Measurements from ENCODE around the gene LRTM2.

LRTM2 gene

DNA sequence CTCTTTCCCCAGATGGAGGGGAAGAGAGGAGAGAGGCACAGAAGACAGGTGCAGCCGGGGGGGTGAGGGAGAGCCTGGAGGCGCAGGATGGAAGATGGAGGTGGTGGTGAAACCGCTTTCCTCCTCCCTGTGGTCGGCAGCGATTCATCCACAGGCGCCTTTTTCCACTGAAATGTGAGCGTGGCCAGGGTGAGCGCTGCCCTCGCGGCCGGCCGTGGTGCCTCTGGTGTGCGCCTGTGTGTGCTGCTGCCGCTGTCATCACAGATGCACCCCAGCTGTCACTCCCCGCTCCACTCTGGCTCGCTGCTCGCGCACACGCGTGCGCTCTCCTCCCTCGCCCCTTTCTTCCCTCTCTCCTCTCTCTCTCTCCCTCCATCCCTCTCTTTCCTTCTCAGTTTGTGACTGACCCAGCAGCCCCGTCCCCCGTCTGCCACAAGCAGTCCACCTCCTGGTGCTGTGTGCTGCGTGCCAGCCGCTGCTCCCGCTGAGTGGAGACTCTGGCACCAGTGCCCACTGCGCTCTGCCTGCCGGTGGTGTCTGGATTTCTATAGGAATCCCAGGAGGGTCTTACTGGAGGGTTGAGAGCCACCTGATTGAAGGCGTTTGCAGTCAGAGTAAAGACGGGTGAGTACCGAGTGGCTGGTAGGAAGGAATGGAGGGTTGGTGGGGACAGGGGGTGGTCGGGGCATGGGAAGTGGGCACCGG is at the start of gene LRTM2:
LRTM2 (plus strand) TSS at position 375 of the 705 bp plus-strand sequence. CDS start 7,584 bp downstream, outside the sequence.
- no peak within 1 kb of the TSS for H3K27ac ChIP-seq
- TF ChIP-seq ZFX (IDR thresholded peaks at IDR 0.05; ENCODE audit: borderline replicate concordance) = no peak
- TF ChIP-seq, protein P1, sequence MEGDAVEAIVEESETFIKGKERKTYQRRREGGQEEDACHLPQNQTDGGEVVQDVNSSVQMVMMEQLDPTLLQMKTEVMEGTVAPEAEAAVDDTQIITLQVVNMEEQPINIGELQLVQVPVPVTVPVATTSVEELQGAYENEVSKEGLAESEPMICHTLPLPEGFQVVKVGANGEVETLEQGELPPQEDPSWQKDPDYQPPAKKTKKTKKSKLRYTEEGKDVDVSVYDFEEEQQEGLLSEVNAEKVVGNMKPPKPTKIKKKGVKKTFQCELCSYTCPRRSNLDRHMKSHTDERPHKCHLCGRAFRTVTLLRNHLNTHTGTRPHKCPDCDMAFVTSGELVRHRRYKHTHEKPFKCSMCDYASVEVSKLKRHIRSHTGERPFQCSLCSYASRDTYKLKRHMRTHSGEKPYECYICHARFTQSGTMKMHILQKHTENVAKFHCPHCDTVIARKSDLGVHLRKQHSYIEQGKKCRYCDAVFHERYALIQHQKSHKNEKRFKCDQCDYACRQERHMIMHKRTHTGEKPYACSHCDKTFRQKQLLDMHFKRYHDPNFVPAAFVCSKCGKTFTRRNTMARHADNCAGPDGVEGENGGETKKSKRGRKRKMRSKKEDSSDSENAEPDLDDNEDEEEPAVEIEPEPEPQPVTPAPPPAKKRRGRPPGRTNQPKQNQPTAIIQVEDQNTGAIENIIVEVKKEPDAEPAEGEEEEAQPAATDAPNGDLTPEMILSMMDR (IDR thresholded peaks at IDR 0.05) = no peak

DNA sequence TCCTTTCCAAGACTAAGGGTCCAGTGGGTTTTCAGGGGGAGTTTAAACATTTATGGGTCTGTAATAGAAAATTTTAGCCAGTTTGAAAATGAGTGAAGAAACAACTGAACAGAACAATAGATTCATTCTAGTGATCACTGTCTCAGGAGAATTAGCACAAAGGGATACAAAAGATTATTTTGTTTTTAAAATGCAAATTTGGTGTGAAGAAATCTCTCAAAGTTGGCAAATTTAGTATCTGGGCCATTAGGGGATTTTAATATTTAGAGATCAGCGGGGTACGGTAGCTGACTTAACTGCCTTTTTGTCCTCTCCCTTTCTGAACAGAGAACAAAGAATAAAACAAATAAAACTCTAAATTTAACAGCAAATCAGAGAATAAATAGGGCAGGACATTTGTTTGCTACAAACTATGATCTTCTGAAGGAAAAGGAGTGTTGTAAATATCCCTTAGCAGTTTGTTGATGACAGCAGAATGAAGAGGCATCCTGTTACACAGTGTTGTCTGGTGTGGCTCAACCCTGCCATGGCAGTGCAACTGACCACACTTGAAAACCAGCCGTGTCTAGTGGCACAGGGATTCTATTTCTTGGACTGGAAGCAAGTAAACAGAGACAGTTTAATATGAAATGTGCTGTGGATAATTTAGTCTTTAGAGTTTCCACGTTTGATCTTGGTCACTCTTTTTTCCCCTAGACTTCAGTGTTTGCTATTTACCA is 46.3 kb upstream of the LRTM2 start:
- no peak for TF ChIP-seq ZFX (IDR thresholded peaks at IDR 0.05; ENCODE audit: borderline replicate concordance)
- TF ChIP-seq, protein P1 (IDR thresholded peaks at IDR 0.05) = no peak
- H3K27ac ChIP-seq = no peak overlapping the region

DNA sequence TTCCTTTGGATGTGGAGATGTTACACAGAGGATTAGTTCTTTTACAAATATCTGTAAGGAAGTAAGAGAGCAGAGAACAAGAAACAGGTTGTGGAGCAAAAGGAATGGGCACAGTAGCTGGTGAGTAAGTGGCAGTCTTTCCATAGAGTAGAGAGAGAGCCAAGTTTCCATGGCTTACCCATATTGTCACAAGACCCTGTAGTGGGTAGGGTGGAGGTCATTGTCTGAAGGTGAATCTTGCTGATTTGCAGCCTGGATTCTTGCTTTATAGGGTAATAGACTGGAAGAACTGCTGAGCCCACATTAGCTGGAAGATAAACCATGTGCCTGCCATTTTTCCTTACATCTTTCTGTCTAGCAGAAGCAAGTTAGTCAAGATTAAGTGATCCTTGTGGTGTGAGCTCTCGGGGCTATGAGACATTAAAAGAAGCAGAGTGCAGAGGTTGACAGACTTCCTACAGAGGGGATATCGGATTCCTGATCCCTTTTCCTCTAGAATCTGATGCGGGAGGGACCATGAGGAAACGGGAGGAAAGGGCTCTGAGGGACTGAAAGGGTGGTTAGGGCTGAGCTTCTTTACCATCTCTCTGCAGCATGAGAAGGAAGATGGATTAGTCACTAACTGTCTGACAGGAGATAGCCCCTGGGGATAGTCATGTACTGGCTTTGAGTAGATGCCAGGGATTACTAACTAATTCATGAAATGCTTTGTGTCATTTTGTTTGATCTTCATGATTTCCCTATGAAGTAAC is 44.0 kb upstream of the LRTM2 start:
- no peak for TF ChIP-seq ZFX (IDR thresholded peaks at IDR 0.05; ENCODE audit: borderline replicate concordance)
- TF ChIP-seq, protein P1 (IDR thresholded peaks at IDR 0.05) = no peak
- no peak overlapping the region for H3K27ac ChIP-seq

DNA sequence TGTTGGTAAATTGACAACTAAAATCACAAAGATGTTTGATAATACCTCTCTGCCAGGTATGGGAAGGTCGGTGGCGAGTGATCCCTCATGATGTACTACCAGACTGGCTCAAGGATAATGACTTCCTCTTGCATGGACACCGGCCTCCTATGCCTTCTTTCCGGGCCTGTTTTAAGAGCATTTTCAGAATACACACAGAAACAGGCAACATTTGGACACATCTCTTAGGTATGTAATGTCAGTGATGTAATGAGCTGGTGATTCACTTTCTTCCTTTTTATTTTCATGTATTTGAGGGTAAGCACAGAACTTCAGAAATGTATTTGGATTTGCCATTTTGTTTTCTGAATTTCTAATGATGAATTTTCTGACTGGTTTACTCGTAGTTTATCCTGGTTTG is 42.6 kb upstream of the LRTM2 start:
- TF ChIP-seq, protein P1 (IDR thresholded peaks at IDR 0.05) = no peak
- no peak for TF ChIP-seq ZFX (IDR thresholded peaks at IDR 0.05; ENCODE audit: borderline replicate concordance)
- H3K27ac ChIP-seq = no peak overlapping the region

DNA sequence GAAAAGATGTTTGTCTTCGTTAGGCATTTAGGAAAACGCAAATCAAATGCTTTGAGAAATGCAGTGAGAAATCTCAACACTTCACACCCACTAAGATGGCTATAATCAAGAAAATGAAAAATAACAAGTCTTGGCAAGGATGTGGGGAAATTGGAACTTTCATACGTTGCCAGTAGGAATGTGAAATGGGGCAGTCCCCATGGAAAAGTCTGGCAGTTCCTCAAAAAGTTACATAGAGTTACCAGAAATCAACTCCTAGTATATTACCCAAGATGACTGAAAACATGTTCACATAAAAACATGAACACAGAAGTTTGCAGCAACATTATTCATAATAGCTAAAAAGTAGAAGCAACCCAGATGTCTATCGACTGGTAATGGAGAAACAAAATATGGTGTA is 41.5 kb upstream of the LRTM2 start:
- TF ChIP-seq, protein P1 (IDR thresholded peaks at IDR 0.05) = no peak
- TF ChIP-seq ZFX (IDR thresholded peaks at IDR 0.05; ENCODE audit: borderline replicate concordance) = no peak
- no peak overlapping the region for H3K27ac ChIP-seq

DNA sequence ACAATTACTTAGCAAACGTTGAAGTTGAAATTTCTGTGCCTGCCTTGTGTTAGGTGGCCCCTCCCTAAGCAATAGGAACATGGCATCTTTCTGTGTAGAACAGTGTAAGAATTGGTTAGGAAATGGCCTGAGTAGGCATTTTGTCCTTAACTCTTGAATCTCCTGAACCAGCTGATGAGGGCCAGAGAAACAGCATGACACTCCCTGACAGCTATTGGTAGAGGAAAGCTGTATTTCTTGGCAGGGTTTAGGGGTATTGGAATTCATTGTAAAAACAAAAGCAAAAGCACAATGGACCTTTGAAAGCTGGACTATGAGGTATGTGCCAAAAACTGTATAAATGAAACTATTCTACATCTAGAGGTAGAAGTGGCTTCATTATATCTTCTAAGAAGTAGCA is 40.6 kb upstream of the LRTM2 start:
- TF ChIP-seq ZFX (IDR thresholded peaks at IDR 0.05; ENCODE audit: borderline replicate concordance) = no peak
- TF ChIP-seq, protein P1 (IDR thresholded peaks at IDR 0.05) = no peak
- no peak overlapping the region for H3K27ac ChIP-seq
